HEK293 (cell line): ENCODE data around the gene UCK1.
A peak's percentile ranks its signal among the peaks of the same experiment; 100 is the strongest.

Experiments
- CTCF ChIA-PET: fragments of 350-600 bp; formaldehyde crosslinking; extraction: SDS; loops from one replicate; lab custom pipeline; 2021; ENCODE audit warnings: antibody characterized with exemption; lab: Yijun Ruan, JAX
- POLR2A ChIA-PET: fragments of 300-600 bp; formaldehyde crosslinking; extraction: SDS; loops from one replicate; lab custom pipeline; 2020; ENCODE audit warnings: antibody characterized with exemption, inconsistent platforms; lab: Yijun Ruan, JAX
- H3K27ac ChIP-seq: fragments of 200-500 bp; sonication (Bioruptor generic); 2 replicates; pipeline ENCODE4 v1.5.1; 2014; ENCODE audit warnings: low read depth, low read length, control low read depth, inconsistent platforms; ENCODE audit errors: extremely low read depth
- H3K36me3 ChIP-seq, 2 experiments: fragments of 200-500 bp in 1 of 2; sonication (Bioruptor generic) in 1 of 2; 1 replicate in 1 of 2; 2 replicates in 1 of 2; pipeline ENCODE4 v1.5.1; 2014 to 2017; ENCODE audit warnings: inconsistent platforms in 2 of 2, low read length in 2 of 2; ENCODE audit not compliant: control insufficient read depth in 2 of 2, insufficient read depth in 1 of 2
- H3K4me1 ChIP-seq: fragments of 200-500 bp; sonication (Bioruptor generic); 2 replicates; pipeline ENCODE4 v1.5.1; 2014; ENCODE audit warnings: mild to moderate bottlenecking, low read length, inconsistent platforms; ENCODE audit not compliant: control insufficient read depth, insufficient read depth
- H3K4me3 ChIP-seq: 2 replicates; pipeline ENCODE4 v1.5.1; 2011; ENCODE audit warnings: low read depth, mild to moderate bottlenecking, control low read depth, low read length, moderate library complexity
- H3K9me3 ChIP-seq: fragments of 200-500 bp; sonication (Bioruptor generic); 2 replicates; pipeline ENCODE4 v1.5.1; 2014; ENCODE audit warnings: low read depth, low read length, inconsistent platforms; ENCODE audit not compliant: control insufficient read depth, insufficient read depth
- KLF7 ChIP-seq: fragments of 450-650 bp; formaldehyde crosslinking; IDR thresholded peaks from 2 replicates; pipeline ENCODE4 v1.5.1; 2016; ENCODE audit warnings: missing biosample characterization, missing genetic modification characterization, borderline replicate concordance
- SALL2 ChIP-seq: fragments of 450-650 bp; formaldehyde crosslinking; IDR thresholded peaks from 2 replicates; pipeline ENCODE4 v1.5.0; 2017; ENCODE audit warnings: missing biosample characterization, mild to moderate bottlenecking, missing genetic modification characterization, borderline replicate concordance
- SCRT2 ChIP-seq: fragments of 450-650 bp; formaldehyde crosslinking; IDR thresholded peaks from 2 replicates; pipeline ENCODE4 v1.5.1; 2016; ENCODE audit warnings: missing biosample characterization, missing genetic modification characterization
- ZFP37 ChIP-seq: fragments of 450-650 bp; formaldehyde crosslinking; IDR thresholded peaks from 2 replicates; pipeline ENCODE4 v1.5.1; 2016; ENCODE audit warnings: missing biosample characterization, missing genetic modification characterization
- ZFP41 ChIP-seq: fragments of 450-650 bp; formaldehyde crosslinking; IDR thresholded peaks from 2 replicates; pipeline ENCODE4 v1.5.1; 2016; ENCODE audit warnings: missing biosample characterization, missing genetic modification characterization, borderline replicate concordance
- ZNF157 ChIP-seq: fragments of 450-650 bp; formaldehyde crosslinking; IDR thresholded peaks from 2 replicates; pipeline ENCODE4 v1.5.1; 2016; ENCODE audit warnings: missing biosample characterization, missing genetic modification characterization
- ZNF324 ChIP-seq: fragments of 450-650 bp; formaldehyde crosslinking; IDR thresholded peaks from 2 replicates; pipeline ENCODE4 v1.5.1; 2016; ENCODE audit warnings: missing biosample characterization, missing genetic modification characterization
- ZNF354C ChIP-seq: fragments of 450-650 bp; formaldehyde crosslinking; IDR thresholded peaks from 2 replicates; pipeline ENCODE4 v1.5.1; 2016; ENCODE audit warnings: missing biosample characterization, missing genetic modification characterization, low read depth, borderline replicate concordance
- ZNF473 ChIP-seq: fragments of 450-650 bp; formaldehyde crosslinking; IDR thresholded peaks from 2 replicates; pipeline ENCODE4 v1.5.1; 2017; ENCODE audit warnings: missing biosample characterization, missing genetic modification characterization
- ZNF626 ChIP-seq: fragments of 450-650 bp; sonication (Bioruptor Pico); formaldehyde crosslinking; IDR thresholded peaks from 2 replicates; pipeline ENCODE4 v1.5.1; 2018; ENCODE audit warnings: missing biosample characterization, missing genetic modification characterization, inconsistent platforms
- ZNF654 ChIP-seq: fragments of 450-650 bp; formaldehyde crosslinking; IDR thresholded peaks from 2 replicates; pipeline ENCODE4 v1.5.1; 2016; ENCODE audit warnings: low read depth, missing biosample characterization, missing genetic modification characterization
- ZNF768 ChIP-seq: fragments of 450-650 bp; formaldehyde crosslinking; IDR thresholded peaks from 2 replicates; pipeline ENCODE4 v1.5.1; 2018; ENCODE audit warnings: missing biosample characterization, mild to moderate bottlenecking, missing genetic modification characterization
- ZNF837 ChIP-seq: fragments of 450-650 bp; formaldehyde crosslinking; IDR thresholded peaks from 2 replicates; pipeline ENCODE4 v1.5.1; 2016; ENCODE audit warnings: missing biosample characterization, missing genetic modification characterization
- TF ChIP-seq, protein P1 (sequence below): fragments of 450-650 bp; formaldehyde crosslinking; IDR thresholded peaks from 2 replicates; pipeline ENCODE4 v1.5.1; 2016; ENCODE audit warnings: missing biosample characterization, missing genetic modification characterization
- TF ChIP-seq, protein P2 (sequence below): fragments of 450-650 bp; formaldehyde crosslinking; IDR thresholded peaks from 2 replicates; pipeline ENCODE4 v1.5.1; 2016; ENCODE audit warnings: missing biosample characterization, missing genetic modification characterization
- TF ChIP-seq, protein P3 (sequence below): fragments of 450-650 bp; formaldehyde crosslinking; IDR thresholded peaks from 2 replicates; pipeline ENCODE4 v1.5.1; 2016; ENCODE audit warnings: missing biosample characterization, missing genetic modification characterization
- TF ChIP-seq, protein P4 (sequence below): IDR thresholded peaks from 2 replicates; pipeline ENCODE4 v1.6.1; 2011; ENCODE audit warnings: mild to moderate bottlenecking, low read depth, low read length, borderline replicate concordance

The UCK1 gene

DNA sequence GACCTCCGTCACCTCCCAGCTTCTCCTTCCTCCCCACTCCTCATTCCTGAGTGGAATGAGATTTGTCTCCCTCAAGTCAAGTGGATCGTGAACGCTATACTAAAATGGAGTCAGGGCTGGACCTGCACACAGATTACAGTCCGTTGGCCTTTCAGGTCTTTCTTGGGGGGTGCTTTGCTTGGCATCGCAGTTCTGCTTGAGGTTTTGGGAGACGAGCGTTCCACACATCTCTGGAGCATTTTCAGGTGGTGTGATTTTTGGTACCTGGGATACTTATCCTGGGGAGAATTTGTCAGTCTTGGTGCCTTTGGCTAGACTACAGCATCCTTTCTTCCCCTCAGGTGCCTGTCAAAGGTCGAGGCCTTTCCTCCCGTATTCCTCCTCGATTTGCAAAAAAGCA lies 52.2 kb downstream of the UCK1 start:
- H3K36me3 ChIP-seq = peaks cover 24 to 98% of the 10 kb centered on the region in 2 experiments
- H3K27ac ChIP-seq = no peak overlapping the region
- no peaks in the 10 kb centered on the region for H3K9me3 ChIP-seq
- TF ChIP-seq ZNF157 (tag by site-specific recombination) = no peak
- no peak for TF ChIP-seq ZNF626 (tag by site-specific recombination)
- TF ChIP-seq, protein P1, sequence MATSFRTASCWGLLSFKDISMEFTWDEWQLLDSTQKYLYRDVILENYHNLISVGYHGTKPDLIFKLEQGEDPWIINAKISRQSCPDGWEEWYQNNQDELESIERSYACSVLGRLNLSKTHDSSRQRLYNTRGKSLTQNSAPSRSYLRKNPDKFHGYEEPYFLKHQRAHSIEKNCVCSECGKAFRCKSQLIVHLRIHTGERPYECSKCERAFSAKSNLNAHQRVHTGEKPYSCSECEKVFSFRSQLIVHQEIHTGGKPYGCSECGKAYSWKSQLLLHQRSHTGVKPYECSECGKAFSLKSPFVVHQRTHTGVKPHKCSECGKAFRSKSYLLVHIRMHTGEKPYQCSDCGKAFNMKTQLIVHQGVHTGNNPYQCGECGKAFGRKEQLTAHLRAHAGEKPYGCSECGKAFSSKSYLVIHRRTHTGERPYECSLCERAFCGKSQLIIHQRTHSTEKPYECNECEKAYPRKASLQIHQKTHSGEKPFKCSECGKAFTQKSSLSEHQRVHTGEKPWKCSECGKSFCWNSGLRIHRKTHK (tag by site-specific recombination) = no peak
- TF ChIP-seq, protein P2, sequence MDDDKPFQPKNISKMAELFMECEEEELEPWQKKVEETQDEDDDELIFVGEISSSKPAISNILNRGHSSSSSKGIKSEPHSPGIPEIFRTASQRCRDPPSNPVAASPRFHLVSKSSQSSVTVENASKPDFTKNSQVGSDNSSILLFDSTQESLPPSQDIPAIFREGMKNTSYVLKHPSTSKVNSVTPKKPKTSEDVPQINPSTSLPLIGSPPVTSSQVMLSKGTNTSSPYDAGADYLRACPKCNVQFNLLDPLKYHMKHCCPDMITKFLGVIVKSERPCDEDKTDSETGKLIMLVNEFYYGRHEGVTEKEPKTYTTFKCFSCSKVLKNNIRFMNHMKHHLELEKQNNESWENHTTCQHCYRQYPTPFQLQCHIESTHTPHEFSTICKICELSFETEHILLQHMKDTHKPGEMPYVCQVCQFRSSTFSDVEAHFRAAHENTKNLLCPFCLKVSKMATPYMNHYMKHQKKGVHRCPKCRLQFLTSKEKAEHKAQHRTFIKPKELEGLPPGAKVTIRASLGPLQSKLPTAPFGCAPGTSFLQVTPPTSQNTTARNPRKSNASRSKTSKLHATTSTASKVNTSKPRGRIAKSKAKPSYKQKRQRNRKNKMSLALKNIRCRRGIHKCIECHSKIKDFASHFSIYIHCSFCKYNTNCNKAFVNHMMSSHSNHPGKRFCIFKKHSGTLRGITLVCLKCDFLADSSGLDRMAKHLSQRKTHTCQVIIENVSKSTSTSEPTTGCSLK = no peak
- no peaks in the 10 kb centered on the region for H3K4me1 ChIP-seq
- POLR2A ChIA-PET = interaction anchor here (1.1 kb wide), 1 partner anchor 106 kb away, joined by 4 read pairs; no protein-coding TSS in a partner anchor
- H3K4me3 ChIP-seq = no peak overlapping the region
- CTCF ChIA-PET = interaction anchor here (0.9 to 4.5 kb wide), 10 partner anchors 9 to 161 kb away, joined by 3 to 26 read pairs (median 7); no protein-coding TSS in a partner anchor

DNA sequence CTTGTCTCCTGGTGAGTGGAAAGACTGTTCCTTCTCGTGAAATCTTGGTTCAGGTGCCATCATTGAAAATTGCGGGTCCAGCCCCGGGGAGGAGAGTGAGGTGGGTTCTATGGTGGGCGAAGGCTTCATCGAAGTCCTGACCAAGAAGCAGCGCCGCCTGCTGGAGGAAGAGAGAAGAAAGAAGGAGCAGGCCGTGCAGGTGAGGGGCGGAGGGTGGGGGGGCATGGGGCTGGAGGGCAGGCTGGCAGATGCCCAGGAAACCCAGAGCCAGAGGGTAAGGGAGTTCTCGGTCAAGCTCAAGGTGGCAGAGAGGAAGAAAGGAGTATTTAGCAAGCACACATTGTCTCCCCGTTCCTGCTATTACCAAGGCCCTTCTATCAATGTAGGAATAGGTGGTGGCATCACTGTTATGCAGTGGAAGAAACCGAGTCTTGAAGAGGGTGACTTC lies 52.6 kb downstream of the UCK1 start:
- Histone ChIP-seq H3K9me3 (no peaks in the 10 kb centered on the region), H3K4me3 (no peak overlapping the region), H3K4me1 (no peaks in the 10 kb centered on the region), H3K36me3 (peaks cover 26 to 98% of the 10 kb centered on the region in 2 experiments), H3K27ac (no peak overlapping the region)
- ChIA-PET CTCF (interaction anchor here (0.7 to 4.5 kb wide), 22 partner anchors 9 to 1669 kb away, joined by 3 to 26 read pairs (median 5); partner anchors contain the start of gene POMT1), POLR2A (no interaction called here)
- TF ChIP-seq, protein P3, sequence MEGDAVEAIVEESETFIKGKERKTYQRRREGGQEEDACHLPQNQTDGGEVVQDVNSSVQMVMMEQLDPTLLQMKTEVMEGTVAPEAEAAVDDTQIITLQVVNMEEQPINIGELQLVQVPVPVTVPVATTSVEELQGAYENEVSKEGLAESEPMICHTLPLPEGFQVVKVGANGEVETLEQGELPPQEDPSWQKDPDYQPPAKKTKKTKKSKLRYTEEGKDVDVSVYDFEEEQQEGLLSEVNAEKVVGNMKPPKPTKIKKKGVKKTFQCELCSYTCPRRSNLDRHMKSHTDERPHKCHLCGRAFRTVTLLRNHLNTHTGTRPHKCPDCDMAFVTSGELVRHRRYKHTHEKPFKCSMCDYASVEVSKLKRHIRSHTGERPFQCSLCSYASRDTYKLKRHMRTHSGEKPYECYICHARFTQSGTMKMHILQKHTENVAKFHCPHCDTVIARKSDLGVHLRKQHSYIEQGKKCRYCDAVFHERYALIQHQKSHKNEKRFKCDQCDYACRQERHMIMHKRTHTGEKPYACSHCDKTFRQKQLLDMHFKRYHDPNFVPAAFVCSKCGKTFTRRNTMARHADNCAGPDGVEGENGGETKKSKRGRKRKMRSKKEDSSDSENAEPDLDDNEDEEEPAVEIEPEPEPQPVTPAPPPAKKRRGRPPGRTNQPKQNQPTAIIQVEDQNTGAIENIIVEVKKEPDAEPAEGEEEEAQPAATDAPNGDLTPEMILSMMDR = 0 out of 2 replicates have a peak, but pooled peaks have one; percentile 16
- no peak for TF ChIP-seq ZNF354C (tag by site-specific recombination)

DNA sequence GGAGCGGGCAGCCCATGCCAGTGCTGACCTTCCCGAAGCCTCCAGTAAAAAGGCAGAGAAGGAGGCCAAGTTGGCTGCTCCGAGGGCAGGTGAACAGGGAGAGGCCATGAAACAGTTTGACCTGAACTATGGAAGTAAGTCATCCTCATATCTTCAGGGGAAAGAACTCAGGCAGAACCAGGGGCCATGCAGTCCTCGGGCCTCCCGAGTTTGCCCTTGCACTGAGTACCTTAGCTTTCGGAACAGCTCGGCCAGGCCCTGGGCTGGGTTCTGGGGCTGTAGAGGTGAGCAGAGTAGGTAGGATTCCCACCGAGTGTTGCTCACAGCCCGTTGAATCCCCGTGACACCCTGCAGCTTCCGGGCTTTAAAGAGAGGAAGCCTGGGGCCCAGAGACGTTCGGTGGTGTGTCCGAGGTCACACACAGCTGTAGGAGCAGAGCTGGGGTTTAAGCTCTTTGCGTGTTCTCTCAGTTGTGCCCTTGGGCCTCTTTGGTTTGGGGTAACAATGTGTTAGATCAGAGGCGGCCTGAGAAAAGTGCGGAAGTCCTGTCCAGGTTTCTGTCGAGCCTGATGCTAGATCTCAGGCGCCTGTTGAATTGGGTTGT lies 53.1 kb downstream of the UCK1 start:
- Histone ChIP-seq H3K27ac (no peak overlapping the region), H3K4me1 (no peaks in the 10 kb centered on the region), H3K4me3 (no peak overlapping the region), H3K36me3 (peaks cover 28 to 98% of the 10 kb centered on the region in 2 experiments), H3K9me3 (no peaks in the 10 kb centered on the region)
- TF ChIP-seq ZNF654 (tag by site-specific recombination) = no peak
- TF ChIP-seq ZNF837 (tag by site-specific recombination) = no peak
- TF ChIP-seq KLF7 = no peak
- TF ChIP-seq, protein P4, sequence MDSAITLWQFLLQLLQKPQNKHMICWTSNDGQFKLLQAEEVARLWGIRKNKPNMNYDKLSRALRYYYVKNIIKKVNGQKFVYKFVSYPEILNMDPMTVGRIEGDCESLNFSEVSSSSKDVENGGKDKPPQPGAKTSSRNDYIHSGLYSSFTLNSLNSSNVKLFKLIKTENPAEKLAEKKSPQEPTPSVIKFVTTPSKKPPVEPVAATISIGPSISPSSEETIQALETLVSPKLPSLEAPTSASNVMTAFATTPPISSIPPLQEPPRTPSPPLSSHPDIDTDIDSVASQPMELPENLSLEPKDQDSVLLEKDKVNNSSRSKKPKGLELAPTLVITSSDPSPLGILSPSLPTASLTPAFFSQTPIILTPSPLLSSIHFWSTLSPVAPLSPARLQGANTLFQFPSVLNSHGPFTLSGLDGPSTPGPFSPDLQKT = no peak
- no peak for TF ChIP-seq SALL2 (tag by site-specific recombination)
- TF ChIP-seq SCRT2 (tag by site-specific recombination) = 0 out of 2 replicates have a peak, but pooled peaks have one; percentile 24
- no peak for TF ChIP-seq ZNF473 (tag by site-specific recombination)
- no peak for TF ChIP-seq ZFP37
- peak; percentile 51; the same call in 1 of the 2 replicates for TF ChIP-seq ZNF768 (tag by site-specific recombination)
- TF ChIP-seq ZNF324 (tag by site-specific recombination) = no peak
- TF ChIP-seq ZFP41 (tag by site-specific recombination) = no peak
- ChIA-PET POLR2A (no interaction called here), CTCF (interaction anchor here (0.6 to 2.8 kb wide), 25 partner anchors 8 to 1669 kb away, joined by 3 to 12 read pairs (median 4); partner anchors contain the start of gene POMT1)
